ENCODE measurements around the gene FAXDC2.
"Not testable (repeated sequence)": the region's sequence is repeated elsewhere in the genome, so short reads cannot be mapped to it uniquely, and the experiment has no call there.

Gene FAXDC2

GRCh38 chr5:154831451-154831850, 19.0 kb downstream of the FAXDC2 start:
- DNase-seq (ENCODE audit: low read depth, low spot score), result no peak

GRCh38 chr5:154830596-154830995, 19.8 kb downstream of the FAXDC2 start:
- DNase-seq (ENCODE audit: low read depth, low spot score), result no peak

GRCh38 chr5:154830219-154830595, 20.2 kb downstream of the FAXDC2 start:
- no peak for DNase-seq (ENCODE audit: low read depth, low spot score)

GRCh38 chr5:154829589-154830218, 20.7 kb downstream of the FAXDC2 start:
- no peak for DNase-seq (ENCODE audit: low read depth, low spot score)

GRCh38 chr5:154829181-154829588, 21.2 kb downstream of the FAXDC2 start:
- DNase-seq (ENCODE audit: low read depth, low spot score), result no peak

- DNase-seq (ENCODE audit: low read depth, low spot score), result no peak
These were observed 26.3 kb downstream of the FAXDC2 start for GRCh38 chr5:154824070-154824469.

- no peak for DNase-seq (ENCODE audit: low read depth, low spot score)
These were observed 26.8 kb downstream of the FAXDC2 start for GRCh38 chr5:154823605-154824004.

- DNase-seq (ENCODE audit: low read depth, low spot score), result not testable (repeated sequence)
These were observed 27.5 kb downstream of the FAXDC2 start for GRCh38 chr5:154822896-154823295.

- DNase-seq (ENCODE audit: low read depth, low spot score), result no peak
These were observed 30.0 kb downstream of the FAXDC2 start for GRCh38 chr5:154820383-154820782.

- no peak for DNase-seq (ENCODE audit: low read depth, low spot score)
These were observed 30.9 kb downstream of the FAXDC2 start for GRCh38 chr5:154819546-154819945.

- no peak for DNase-seq (ENCODE audit: low read depth, low spot score)
These were observed 31.8 kb downstream of the FAXDC2 start for GRCh38 chr5:154818471-154819116.

- no peak for DNase-seq (ENCODE audit: low read depth, low spot score)
These were observed 32.6 kb downstream of the FAXDC2 start for GRCh38 chr5:154817815-154818214.

GRCh38 chr5:154816891-154817492, 33.4 kb downstream of the FAXDC2 start:
- DNase-seq (ENCODE audit: low read depth, low spot score), result no peak

- DNase-seq (ENCODE audit: low read depth, low spot score), result no peak
These were observed 34.6 kb downstream of the FAXDC2 start for GRCh38 chr5:154815684-154816247.

- no peak for DNase-seq (ENCODE audit: low read depth, low spot score)
These were observed 35.4 kb downstream of the FAXDC2 start for GRCh38 chr5:154815025-154815424.

GRCh38 chr5:154813736-154814135, 36.7 kb downstream of the FAXDC2 start:
- no peak for DNase-seq (ENCODE audit: low read depth, low spot score)

GRCh38 chr5:154813158-154813557, 37.2 kb downstream of the FAXDC2 start:
- DNase-seq (ENCODE audit: low read depth, low spot score), result no peak

GRCh38 chr5:154811653-154812465, 38.5 kb downstream of the FAXDC2 start:
- peak; percentile 62 for DNase-seq (ENCODE audit: low read depth, low spot score)

- DNase-seq (ENCODE audit: low read depth, low spot score), result no peak
These were observed 39.2 kb downstream of the FAXDC2 start for GRCh38 chr5:154811239-154811638.

GRCh38 chr5:154806176-154806575, 44.2 kb downstream of the FAXDC2 start:
- no peak for DNase-seq (ENCODE audit: low read depth, low spot score)

- no peak for DNase-seq (ENCODE audit: low read depth, low spot score)
These were observed 48.4 kb downstream of the FAXDC2 start for GRCh38 chr5:154802050-154802449.

GRCh38 chr5:154801083-154801482, 49.3 kb downstream of the FAXDC2 start:
- DNase-seq (ENCODE audit: low read depth, low spot score), result peak; percentile 54
